IMR-90 (cell line): ENCODE measurements around the gene SIAH1. TPM values are rescaled to one million over a fixed set of nuclear protein-coding genes. Genes with fewer than 3 reads are reported as not detected.

Source experiments
- ATAC-seq: fragments of 200-7000 bp; cut with Tn5 transposase; 2 replicates; pipeline ENCODE4 v1.9.1; 2020; ENCODE audit warnings: low read depth, mild to moderate bottlenecking, moderate library complexity
- BruUV-seq: library from RNA; stranded (reverse); fragments of 400-500 nt; replicated peaks from 2 replicates; lab custom pipeline; 2021; lab: Mats Ljungman, UMichigan
- CTCF ChIA-PET: fragments of 300-600 bp; formaldehyde crosslinking; extraction: SDS; loops from one replicate; lab custom pipeline; 2021; ENCODE audit warnings: antibody characterized with exemption; lab: Yijun Ruan, JAX
- POLR2A ChIA-PET: fragments of 300-600 bp; sonication (Branson Sonifier 250); formaldehyde crosslinking; loops from one replicate; lab custom pipeline; 2022; ENCODE audit warnings: antibody characterized with exemption; ENCODE audit not compliant: unreplicated experiment; lab: Charles Lee
- DNase-seq: peaks from one replicate; pipeline ENCODE4 v3.0.0; 2013
- H2AFZ ChIP-seq: replicated peaks from 2 replicates; pipeline ENCODE3; 2013; ENCODE audit warnings: low read length, mild to moderate bottlenecking; ENCODE audit not compliant: poor library complexity
- H2AK5ac ChIP-seq: 2 replicates; pipeline ENCODE4 v1.6.1; 2013; ENCODE audit warnings: low read depth, low read length, inconsistent platforms
- H2AK9ac ChIP-seq: replicated peaks from 2 replicates; pipeline ENCODE3; 2013; ENCODE audit warnings: mild to moderate bottlenecking, low read depth, low read length, moderate library complexity; ENCODE audit not compliant: poor library complexity
- H2BK120ac ChIP-seq: 2 replicates; pipeline ENCODE4 v1.6.1; 2013; ENCODE audit warnings: low read depth, low read length, inconsistent platforms
- H2BK15ac ChIP-seq: 3 replicates; pipeline ENCODE4 v1.6.1; 2013; ENCODE audit warnings: low read depth, low read length, inconsistent platforms
- H2BK20ac ChIP-seq: 2 replicates; pipeline ENCODE4 v1.6.1; 2013; ENCODE audit warnings: low read depth, mild to moderate bottlenecking, inconsistent platforms, low read length, moderate library complexity
- H2BK5ac ChIP-seq: 2 replicates; pipeline ENCODE4 v1.6.1; 2013; ENCODE audit warnings: mild to moderate bottlenecking, low read depth, low read length, inconsistent platforms; ENCODE audit not compliant: poor library complexity, severe bottlenecking
- H3K14ac ChIP-seq: replicated peaks from 2 replicates; pipeline ENCODE4 v1.6.1; 2013; ENCODE audit warnings: low read depth, low read length, inconsistent platforms
- H3K18ac ChIP-seq: 2 replicates; pipeline ENCODE4 v1.6.1; 2013; ENCODE audit warnings: low read depth, low read length, control low read depth
- H3K23ac ChIP-seq: 2 replicates; pipeline ENCODE4 v1.6.1; 2013; ENCODE audit warnings: low read depth, low read length, inconsistent platforms
- H3K27ac ChIP-seq: 2 replicates; pipeline ENCODE4 v1.5.1; 2013; ENCODE audit warnings: mild to moderate bottlenecking, control low read depth, low read length; ENCODE audit not compliant: insufficient read depth
- H3K27me3 ChIP-seq: 2 replicates; pipeline ENCODE4 v1.6.1; 2013; ENCODE audit warnings: low read length; ENCODE audit not compliant: control insufficient read depth, insufficient read depth
- H3K36me3 ChIP-seq: 2 replicates; pipeline ENCODE4 v1.6.1; 2013; ENCODE audit warnings: low read length, mixed read lengths; ENCODE audit not compliant: control insufficient read depth, insufficient read depth
- H3K4ac ChIP-seq: 2 replicates; pipeline ENCODE4 v1.6.1; 2013; ENCODE audit warnings: low read depth, low read length, inconsistent platforms
- H3K4me1 ChIP-seq: 2 replicates; pipeline ENCODE4 v1.6.1; 2013; ENCODE audit warnings: low read length, mixed read lengths; ENCODE audit not compliant: control insufficient read depth, insufficient read depth
- H3K4me2 ChIP-seq: 2 replicates; pipeline ENCODE4 v1.6.1; 2013; ENCODE audit warnings: low read depth, mild to moderate bottlenecking, control low read depth, low read length, moderate library complexity
- H3K4me3 ChIP-seq: 2 replicates; pipeline ENCODE4 v1.5.1; 2013; ENCODE audit warnings: low read depth, mild to moderate bottlenecking, control low read depth, low read length, moderate library complexity; ENCODE audit not compliant: insufficient read depth
- H3K56ac ChIP-seq: 2 replicates; pipeline ENCODE4 v1.6.1; 2013; ENCODE audit warnings: low read length, inconsistent platforms; ENCODE audit not compliant: insufficient read depth; ENCODE audit errors: extremely low read depth
- H3K79me1 ChIP-seq, 2 experiments: 2 replicates each; pipeline ENCODE4 v1.6.1; 2013; ENCODE audit warnings: low read length in 2 of 2, inconsistent platforms in 1 of 2, low read depth in 1 of 2
- H3K9ac ChIP-seq: 2 replicates; pipeline ENCODE4 v1.6.1; 2013; ENCODE audit warnings: low read depth, low read length, control low read depth
- H3K9me1 ChIP-seq: 2 replicates; pipeline ENCODE4 v1.6.1; 2013; ENCODE audit warnings: low read length, inconsistent platforms; ENCODE audit not compliant: insufficient read depth
- H3K9me3 ChIP-seq: 2 replicates; pipeline ENCODE4 v1.6.1; 2013; ENCODE audit warnings: low read length; ENCODE audit not compliant: control insufficient read depth, insufficient read depth
- H4K20me1 ChIP-seq: 2 replicates; pipeline ENCODE4 v1.6.1; 2013; ENCODE audit warnings: low read length, inconsistent platforms; ENCODE audit not compliant: insufficient read depth
- H4K5ac ChIP-seq: 2 replicates; pipeline ENCODE4 v1.6.1; 2013; ENCODE audit warnings: mild to moderate bottlenecking, low read depth, low read length, control low read depth
- H4K8ac ChIP-seq, 2 experiments: 2 replicates each; pipeline ENCODE4 v1.6.1; 2013; ENCODE audit warnings: low read depth in 2 of 2, low read length in 2 of 2, control low read depth in 1 of 2, inconsistent platforms in 1 of 2
- H4K91ac ChIP-seq: 2 replicates; pipeline ENCODE4 v1.6.1; 2013; ENCODE audit warnings: low read depth, low read length, inconsistent platforms; ENCODE audit not compliant: insufficient read depth
- BHLHE40 ChIP-seq: fragments of 150-350 bp; IDR thresholded peaks from 2 replicates; pipeline ENCODE4 v1.6.1; 2016; ENCODE audit warnings: mild to moderate bottlenecking, low read depth, low read length
- CEBPB ChIP-seq: IDR thresholded peaks from 2 replicates; pipeline ENCODE4 v1.6.1; 2012; ENCODE audit warnings: low read depth, low read length, improper control_type of control experiment
- CHD1 ChIP-seq: IDR thresholded peaks from 2 replicates; pipeline ENCODE4 v1.6.1; 2012; ENCODE audit warnings: low read depth, low read length, improper control_type of control experiment
- ELK1 ChIP-seq: fragments of 150-350 bp; IDR thresholded peaks from 2 replicates; pipeline ENCODE4 v1.6.1; 2016; ENCODE audit warnings: low read depth, mild to moderate bottlenecking, low read length, moderate library complexity, borderline replicate concordance
- FOS ChIP-seq: fragments of 150-350 bp; IDR thresholded peaks from 2 replicates; pipeline ENCODE4 v1.6.1; 2016; ENCODE audit warnings: low read depth, low read length
- MAFK ChIP-seq: IDR thresholded peaks from 2 replicates; pipeline ENCODE4 v1.6.1; 2012; ENCODE audit warnings: low read depth, low read length, improper control_type of control experiment
- MXI1 ChIP-seq: IDR thresholded peaks from 2 replicates; pipeline ENCODE4 v1.6.1; 2012; ENCODE audit warnings: low read depth, mild to moderate bottlenecking, low read length, moderate library complexity, borderline replicate concordance
- NFE2L2 ChIP-seq: fragments of 150-350 bp; IDR thresholded peaks from 2 replicates; pipeline ENCODE4 v1.6.1; 2016; ENCODE audit warnings: low read depth, mild to moderate bottlenecking, low read length
- RCOR1 ChIP-seq: IDR thresholded peaks from 2 replicates; pipeline ENCODE4 v1.6.1; 2012; ENCODE audit warnings: mild to moderate bottlenecking, low read length, improper control_type of control experiment; ENCODE audit not compliant: insufficient replicate concordance
- RFX5 ChIP-seq: IDR thresholded peaks from 2 replicates; pipeline ENCODE4 v1.8.0; 2012; ENCODE audit warnings: low read depth, mild to moderate bottlenecking, low read length, moderate library complexity
- SMC3 ChIP-seq: fragments of 150-350 bp; IDR thresholded peaks from 2 replicates; pipeline ENCODE4 v1.6.1; 2016; ENCODE audit warnings: low read depth, mild to moderate bottlenecking, antibody characterized with exemption, low read length, moderate library complexity
- WGBS, 2 experiments: methylation state at CpG; one replicate each; pipeline versions ENCODE4 v1.1.5 to v1.1.7; 2013; ENCODE audit warnings: missing lambda C conversion rate in 2 of 2; ENCODE audit not compliant: insufficient read length in 1 of 2; ENCODE audit errors: extremely low coverage in 2 of 2; 5-methylcytosine and 5-hydroxymethylcytosine counted together
- dilution Hi-C: fragments of 300-500 bp; cut with HindIII; formaldehyde crosslinking; loops from one replicate; pipeline ENCODE4 v1.14.3; 2018; ENCODE audit warnings: low sequenced_read_pairs; ENCODE audit not compliant: unreplicated experiment
- in situ Hi-C: fragments of 300-500 bp; cut with MboI; formaldehyde crosslinking; loops from 3 replicates; pipeline ENCODE4 v1.14.3; 2019; ENCODE audit warnings: low sequenced_read_pairs, inconsistent platforms, mixed read lengths
- intact Hi-C: fragments of 100-400 bp; cut with micrococcal nuclease; formaldehyde crosslinking; loops from 2 replicates; pipeline ENCODE4 v1.10.0; 2022
- polyA plus RNA-seq, 3 experiments: library from polyadenylated mRNA; depleted of rRNA; stranded (reverse); fragments of >200 nt; gene quantifications; 2 replicates each; pipeline ENCODE4 v1.2.3, GENCODE V29; 2012; ENCODE audit warnings: low replicate concordance in 1 of 3
- total RNA-seq: library from RNA; depleted of rRNA; stranded (reverse); fragments of >200 nt; gene quantifications from 2 replicates; pipeline ENCODE4 v1.2.3, GENCODE V29; 2012
- TF ChIP-seq, protein P1 (sequence below): conservative IDR thresholded peaks from 2 replicates; pipeline ENCODE4 v1.5.1; 2012; ENCODE audit warnings: mild to moderate bottlenecking, low read depth, low read length, improper control_type of control experiment

Gene SIAH1
- total and polyA plus RNA-seq, 2 of the 4 experiments (the other 2 are of a cell fraction): 10.3 to 17.7 TPM

DNA sequence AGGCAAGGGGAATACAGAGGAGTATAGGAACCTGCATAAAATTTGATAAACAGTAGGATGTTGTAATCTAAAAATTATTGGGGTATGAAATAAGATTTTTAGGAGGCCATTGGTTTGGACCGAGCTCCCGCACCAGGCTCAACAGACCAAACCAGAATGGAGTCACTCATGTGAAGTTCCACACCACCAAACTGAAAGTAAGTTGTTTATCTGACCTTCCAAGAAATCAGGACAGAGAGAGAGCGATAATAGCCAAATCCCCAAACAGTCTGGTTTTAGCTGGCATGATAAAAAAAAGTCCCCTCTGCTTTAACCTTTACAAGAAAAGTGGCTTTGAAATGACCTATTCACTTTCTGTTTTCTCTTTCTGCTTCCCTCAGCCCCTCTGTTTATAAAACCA is 45.7 kb upstream of the SIAH1 start:
- no peaks in the 10 kb centered on the region for H4K20me1 ChIP-seq
- H4K91ac ChIP-seq: no peak overlapping the region
- H2AK9ac ChIP-seq: no peak overlapping the region
- no peak overlapping the region for H3K18ac ChIP-seq
- H3K27ac ChIP-seq: no peak overlapping the region
- H2AFZ ChIP-seq: no peak overlapping the region
- ChIA-PET POLR2A (no interaction called here), CTCF (no interaction called here)
- H3K56ac ChIP-seq: no peak overlapping the region
- no peak overlapping the region for H3K4me2 ChIP-seq
- H2BK20ac ChIP-seq: no peak overlapping the region
- H3K4ac ChIP-seq: no peak overlapping the region
- TF ChIP-seq NFE2L2 (no peak), ELK1 (no peak), SMC3 (no peak), MXI1 (no peak), MAFK (no peak), RCOR1 (no peak), RFX5 (no peak), BHLHE40 (no peak), FOS (no peak), CEBPB (no peak), CHD1 (no peak)
- TF ChIP-seq, protein P1, sequence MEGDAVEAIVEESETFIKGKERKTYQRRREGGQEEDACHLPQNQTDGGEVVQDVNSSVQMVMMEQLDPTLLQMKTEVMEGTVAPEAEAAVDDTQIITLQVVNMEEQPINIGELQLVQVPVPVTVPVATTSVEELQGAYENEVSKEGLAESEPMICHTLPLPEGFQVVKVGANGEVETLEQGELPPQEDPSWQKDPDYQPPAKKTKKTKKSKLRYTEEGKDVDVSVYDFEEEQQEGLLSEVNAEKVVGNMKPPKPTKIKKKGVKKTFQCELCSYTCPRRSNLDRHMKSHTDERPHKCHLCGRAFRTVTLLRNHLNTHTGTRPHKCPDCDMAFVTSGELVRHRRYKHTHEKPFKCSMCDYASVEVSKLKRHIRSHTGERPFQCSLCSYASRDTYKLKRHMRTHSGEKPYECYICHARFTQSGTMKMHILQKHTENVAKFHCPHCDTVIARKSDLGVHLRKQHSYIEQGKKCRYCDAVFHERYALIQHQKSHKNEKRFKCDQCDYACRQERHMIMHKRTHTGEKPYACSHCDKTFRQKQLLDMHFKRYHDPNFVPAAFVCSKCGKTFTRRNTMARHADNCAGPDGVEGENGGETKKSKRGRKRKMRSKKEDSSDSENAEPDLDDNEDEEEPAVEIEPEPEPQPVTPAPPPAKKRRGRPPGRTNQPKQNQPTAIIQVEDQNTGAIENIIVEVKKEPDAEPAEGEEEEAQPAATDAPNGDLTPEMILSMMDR: no peak
- H3K27me3 ChIP-seq: no peaks in the 10 kb centered on the region
- H2BK15ac ChIP-seq: no peak overlapping the region
- no peak overlapping the region for H3K4me3 ChIP-seq
- H3K23ac ChIP-seq: no peak overlapping the region
- BruUV-seq: no TSS peak
- H4K5ac ChIP-seq: no peak overlapping the region
- in situ Hi-C loops (no loop called here), dilution Hi-C loops (no loop called here), intact Hi-C loops (no loop called here)
- H4K8ac ChIP-seq: no peak overlapping the region
- no peak overlapping the region for H3K14ac ChIP-seq
- no peaks in the 10 kb centered on the region for H3K9me3 ChIP-seq
- peaks cover 13% of the 10 kb centered on the region for H3K4me1 ChIP-seq
- DNase-seq (no peak), ATAC-seq (no peak)
- peaks cover 12% of the 10 kb centered on the region for H3K9me1 ChIP-seq
- H2AK5ac ChIP-seq: no peak overlapping the region
- H3K36me3 ChIP-seq: no peaks in the 10 kb centered on the region
- no peak overlapping the region for H2BK120ac ChIP-seq
- no peak overlapping the region for H3K9ac ChIP-seq
- no peaks in the 10 kb centered on the region for H3K79me1 ChIP-seq
- no CpG with 5 or more reads among the region's 3 CpGs for WGBS, 2 experiments
- no peak overlapping the region for H2BK5ac ChIP-seq
